ENCODE data around the gene LRRC17. TPM values are rescaled to one million over a fixed set of nuclear protein-coding genes. Genes with fewer than 3 reads are reported as not detected.
A peak's percentile ranks its signal among the peaks of the same experiment; 100 is the strongest.

The LRRC17 gene
- total RNA-seq, 1 experiment from 2014 or later: 0.39 TPM

GRCh38 chr7:102890971-102891692 lies 21.7 kb upstream of the LRRC17 start:
- in situ Hi-C loops (cut with HindIII; ENCODE audit: low pct_unique_long_range_greater_than_20kb, low sequenced_read_pairs) (no loop called here), intact Hi-C loops (cut with micrococcal nuclease; ENCODE audit: unreplicated experiment) (no loop called here)
- H3K9me3 ChIP-seq (ENCODE audit: control insufficient read depth, insufficient read depth, low read depth, low read length): no peaks in the 10 kb centered on the region
- H3K27ac ChIP-seq (ENCODE audit: low read length): peak overlapping the region; percentile 44
- peaks cover 10% of the 10 kb centered on the region; the same call in 1 of the 2 replicates for H3K4me1 ChIP-seq (ENCODE audit: control insufficient read depth, insufficient read depth, low read length)
- H3K4me3 ChIP-seq (ENCODE audit: low read depth in 2 of 2, low read length in 2 of 2): no peak overlapping the region
- no TSS peak for BruUV-seq (replicated peaks)
- ATAC-seq (peak; percentile 51), DNase-seq (ENCODE audit: low read depth, low spot score) (no peak)
- no peak for TF ChIP-seq SIN3A (IDR thresholded peaks at IDR 0.05; ENCODE audit: borderline replicate concordance, insufficient read depth, low read depth, low read length)
- no peak for TF ChIP-seq POLR2AphosphoS5 (IDR thresholded peaks at IDR 0.05; ENCODE audit: low read depth, low read length)
- TF ChIP-seq, protein P1, sequence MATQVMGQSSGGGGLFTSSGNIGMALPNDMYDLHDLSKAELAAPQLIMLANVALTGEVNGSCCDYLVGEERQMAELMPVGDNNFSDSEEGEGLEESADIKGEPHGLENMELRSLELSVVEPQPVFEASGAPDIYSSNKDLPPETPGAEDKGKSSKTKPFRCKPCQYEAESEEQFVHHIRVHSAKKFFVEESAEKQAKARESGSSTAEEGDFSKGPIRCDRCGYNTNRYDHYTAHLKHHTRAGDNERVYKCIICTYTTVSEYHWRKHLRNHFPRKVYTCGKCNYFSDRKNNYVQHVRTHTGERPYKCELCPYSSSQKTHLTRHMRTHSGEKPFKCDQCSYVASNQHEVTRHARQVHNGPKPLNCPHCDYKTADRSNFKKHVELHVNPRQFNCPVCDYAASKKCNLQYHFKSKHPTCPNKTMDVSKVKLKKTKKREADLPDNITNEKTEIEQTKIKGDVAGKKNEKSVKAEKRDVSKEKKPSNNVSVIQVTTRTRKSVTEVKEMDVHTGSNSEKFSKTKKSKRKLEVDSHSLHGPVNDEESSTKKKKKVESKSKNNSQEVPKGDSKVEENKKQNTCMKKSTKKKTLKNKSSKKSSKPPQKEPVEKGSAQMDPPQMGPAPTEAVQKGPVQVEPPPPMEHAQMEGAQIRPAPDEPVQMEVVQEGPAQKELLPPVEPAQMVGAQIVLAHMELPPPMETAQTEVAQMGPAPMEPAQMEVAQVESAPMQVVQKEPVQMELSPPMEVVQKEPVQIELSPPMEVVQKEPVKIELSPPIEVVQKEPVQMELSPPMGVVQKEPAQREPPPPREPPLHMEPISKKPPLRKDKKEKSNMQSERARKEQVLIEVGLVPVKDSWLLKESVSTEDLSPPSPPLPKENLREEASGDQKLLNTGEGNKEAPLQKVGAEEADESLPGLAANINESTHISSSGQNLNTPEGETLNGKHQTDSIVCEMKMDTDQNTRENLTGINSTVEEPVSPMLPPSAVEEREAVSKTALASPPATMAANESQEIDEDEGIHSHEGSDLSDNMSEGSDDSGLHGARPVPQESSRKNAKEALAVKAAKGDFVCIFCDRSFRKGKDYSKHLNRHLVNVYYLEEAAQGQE (IDR thresholded peaks at IDR 0.05; ENCODE audit: insufficient read depth in 1 of 2, low read depth in 2 of 2, low read length in 1 of 2): no peak
- no peak for TF ChIP-seq TCF7L2 (IDR thresholded peaks at IDR 0.05; ENCODE audit: low read depth, low read length)
- no peak for TF ChIP-seq CTCF (IDR thresholded peaks at IDR 0.05)
- CTCF ChIA-PET: no interaction called here
- H3K27me3 ChIP-seq (ENCODE audit: control insufficient read depth, insufficient read depth, low read length): no peaks in the 10 kb centered on the region
- POLR2A ChIA-PET: no interaction called here
- H3K36me3 ChIP-seq (ENCODE audit: control insufficient read depth, insufficient read depth, low read length): no peaks in the 10 kb centered on the region

DNA sequence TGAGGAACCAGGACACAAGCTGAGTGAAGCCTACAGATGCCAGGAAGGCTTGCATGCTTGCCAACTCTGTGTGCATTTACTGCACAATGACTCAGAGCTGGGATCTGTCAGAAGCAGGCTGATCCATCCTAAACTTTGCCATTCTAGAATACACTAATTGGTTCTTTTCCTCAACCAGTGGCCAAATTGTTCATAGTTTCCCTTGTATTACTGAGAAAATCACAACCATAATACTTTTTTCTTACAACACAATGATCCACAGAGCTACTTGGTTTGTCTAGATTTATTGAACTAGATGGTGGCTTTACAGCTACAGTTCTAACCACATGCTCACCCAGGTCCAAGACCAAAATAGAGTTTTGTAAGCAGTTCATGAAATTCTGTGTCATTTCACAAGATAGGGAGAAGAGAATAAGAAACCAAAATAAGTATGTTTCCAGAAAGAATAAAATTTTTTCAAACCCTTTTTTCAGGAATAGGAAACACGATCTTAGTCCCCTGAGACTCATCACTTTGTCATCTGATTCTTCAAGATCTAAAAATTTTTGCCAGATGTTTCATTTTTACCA lies 21.0 kb upstream of the LRRC17 start:
- H3K9me3 ChIP-seq (ENCODE audit: control insufficient read depth, insufficient read depth, low read depth, low read length): no peaks in the 10 kb centered on the region
- no peaks in the 10 kb centered on the region for H3K36me3 ChIP-seq (ENCODE audit: control insufficient read depth, insufficient read depth, low read length)
- H3K27me3 ChIP-seq (ENCODE audit: control insufficient read depth, insufficient read depth, low read length): no peaks in the 10 kb centered on the region
- peak overlapping the region; percentile 44; the same call in 1 of the 2 replicates for H3K27ac ChIP-seq (ENCODE audit: low read length)
- ChIA-PET POLR2A (no interaction called here), CTCF (no interaction called here)
- H3K4me1 ChIP-seq (ENCODE audit: control insufficient read depth, insufficient read depth, low read length): peaks cover 10% of the 10 kb centered on the region; the same call in 1 of the 2 replicates
- intact Hi-C loops (cut with micrococcal nuclease; ENCODE audit: unreplicated experiment) (no loop called here), in situ Hi-C loops (cut with HindIII; ENCODE audit: low pct_unique_long_range_greater_than_20kb, low sequenced_read_pairs) (no loop called here)
- no peak overlapping the region for H3K4me3 ChIP-seq (ENCODE audit: low read depth in 2 of 2, low read length in 2 of 2)
- ATAC-seq (peak; percentile 89), DNase-seq (ENCODE audit: low read depth, low spot score) (no peak)
- BruUV-seq (replicated peaks): no TSS peak
- no peak for TF ChIP-seq TCF7L2 (IDR thresholded peaks at IDR 0.05; ENCODE audit: low read depth, low read length)

Measured in Panc1 (cell line).